HFFc6 (cell line): ENCODE measurements around the gene TMEM51. TPM values are rescaled to one million over a fixed set of nuclear protein-coding genes. Genes with fewer than 3 reads are reported as not detected.

Experiments
- DNase-seq: peaks from one replicate; pipeline ENCODE4 v3.0.0-alpha.2; 2018
- H3K27ac Mint-ChIP-seq: 2 replicates; pipeline ENCODE4 v1.8.0; 2020; ENCODE audit warnings: mild to moderate bottlenecking, mixed read lengths
- H3K27me3 Mint-ChIP-seq: 2 replicates; pipeline ENCODE4 v1.8.0; 2021; ENCODE audit warnings: mild to moderate bottlenecking, moderate library complexity, mixed read lengths; ENCODE audit not compliant: insufficient read depth
- H3K36me3 Mint-ChIP-seq: 2 replicates; pipeline ENCODE4 v1.8.0; 2021; ENCODE audit warnings: low read depth, mixed read lengths
- H3K4me1 Mint-ChIP-seq: 2 replicates; pipeline ENCODE4 v1.8.0; 2020; ENCODE audit warnings: low read depth, mixed read lengths
- H3K4me3 Mint-ChIP-seq: 2 replicates; pipeline ENCODE4 v1.8.0; 2020; ENCODE audit warnings: mild to moderate bottlenecking, moderate library complexity, mixed read lengths
- H3K9me3 Mint-ChIP-seq: 2 replicates; pipeline ENCODE4 v1.8.0; 2020; ENCODE audit warnings: mild to moderate bottlenecking, mixed read lengths
- CTCF ChIP-seq: fragments of 200-600 bp; sonication (generic); IDR thresholded peaks from 2 replicates; pipeline ENCODE4 v1.5.0; 2021; ENCODE audit warnings: antibody characterized with exemption, mild to moderate bottlenecking
- total RNA-seq, 6 experiments: library from RNA; stranded (reverse); fragmentation: NEBNext Ultra II Directional; extraction: Animal tissue kit (Norgen Biotek cat#: 25700); gene quantifications; 2 replicates in 1 of 6; 3 replicates in 5 of 6; pipeline ENCODE4 v1.2.3, GENCODE V29; 2021

TMEM51 gene
- total RNA-seq, 6 experiments from 2014 or later = 4.8 to 6.8 (median 6.6) TPM

DNA sequence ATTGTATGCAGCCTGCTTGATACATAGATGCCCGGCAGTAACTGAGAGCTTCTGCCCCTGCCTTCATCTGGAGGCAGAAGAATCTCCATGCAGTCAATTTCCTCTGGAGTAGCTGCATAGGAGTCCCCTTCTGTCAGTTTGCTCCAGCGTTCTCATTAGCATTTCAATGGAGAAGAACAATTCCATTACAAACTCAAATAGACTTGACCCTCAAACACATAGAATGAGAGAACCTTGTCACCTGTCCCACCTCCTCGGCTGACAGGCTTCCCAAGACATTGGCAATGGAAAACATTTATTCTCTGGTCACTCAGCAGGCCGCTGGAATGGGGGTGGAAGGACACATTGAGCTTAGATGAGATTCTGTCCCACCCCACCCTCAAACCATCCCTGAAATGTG, 45.6 kb upstream of the TMEM51 start:
- no peak for DNase-seq
- TF ChIP-seq CTCF = no peak
- H3K4me1 Mint-ChIP-seq = peaks cover 5% of the 10 kb centered on the region; the same call in 1 of the 2 replicates
- H3K36me3 Mint-ChIP-seq = no peaks in the 10 kb centered on the region
- no peak overlapping the region for H3K4me3 Mint-ChIP-seq
- peaks cover 7% of the 10 kb centered on the region for H3K27me3 Mint-ChIP-seq
- H3K27ac Mint-ChIP-seq = no peak overlapping the region
- peaks cover 6% of the 10 kb centered on the region for H3K9me3 Mint-ChIP-seq

DNA sequence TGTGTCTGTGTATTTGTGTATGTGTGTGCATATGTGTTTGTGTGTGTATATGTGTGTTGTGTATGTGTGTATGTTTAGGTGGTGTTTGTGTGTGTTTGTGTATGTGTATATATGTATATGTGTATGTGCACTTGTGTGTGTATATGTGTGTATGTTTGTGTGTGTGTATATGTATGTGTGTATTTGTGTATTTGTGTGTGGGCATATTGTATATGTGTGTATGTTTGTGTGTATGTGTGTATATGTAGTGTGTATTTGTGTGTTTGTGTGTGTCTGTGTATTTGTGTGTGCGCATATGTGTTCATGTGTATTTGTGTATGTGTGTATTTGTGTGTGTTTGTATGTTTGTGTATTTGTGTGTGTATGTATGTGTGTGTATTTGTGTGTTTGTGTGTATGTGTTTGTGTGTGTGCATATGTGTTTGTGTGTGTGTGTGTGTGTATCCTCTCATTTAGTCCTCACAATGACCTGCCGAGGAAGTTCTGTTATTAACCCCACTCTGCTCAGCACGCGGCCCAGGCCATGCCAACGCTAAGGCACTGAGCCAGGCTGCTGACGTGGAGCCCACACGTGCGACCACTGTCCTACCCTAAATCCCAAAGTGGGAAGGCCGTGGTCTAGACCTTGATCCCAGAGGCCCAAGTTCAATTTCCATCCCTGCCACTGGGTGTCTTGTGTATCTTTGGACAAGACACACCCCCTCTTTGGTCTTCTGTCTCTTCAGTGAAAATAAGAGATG, 43.2 kb upstream of the TMEM51 start:
- DNase-seq = no peak
- Mint-ChIP-seq H3K4me3 (no peak overlapping the region), H3K4me1 (peaks cover 5% of the 10 kb centered on the region; the same call in 1 of the 2 replicates), H3K36me3 (no peaks in the 10 kb centered on the region), H3K9me3 (no peaks in the 10 kb centered on the region), H3K27ac (no peak overlapping the region), H3K27me3 (peaks cover 13% of the 10 kb centered on the region)
- TF ChIP-seq CTCF = peak; percentile 16; the same call in 1 of the 2 replicates

DNA sequence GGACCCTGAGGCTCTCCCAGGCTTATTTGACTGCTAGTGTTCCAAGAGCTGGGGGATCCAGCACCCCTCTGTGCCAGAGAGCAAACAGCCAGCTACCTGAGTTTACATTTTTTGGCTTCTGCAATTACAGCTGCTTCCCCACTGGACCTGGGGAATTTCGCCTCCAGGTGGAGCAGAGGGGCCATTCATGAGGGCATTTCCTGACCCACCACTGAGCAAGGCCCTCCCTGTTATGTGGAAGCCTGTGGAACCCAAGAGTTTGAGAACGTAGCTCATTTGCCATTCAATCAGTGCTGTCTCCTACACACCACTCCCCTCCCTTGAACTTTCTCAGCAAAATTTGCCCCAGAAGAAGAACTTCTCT, 42.7 kb upstream of the TMEM51 start:
- no peak for TF ChIP-seq CTCF
- H3K4me1 Mint-ChIP-seq = peaks cover 5% of the 10 kb centered on the region; the same call in 1 of the 2 replicates
- H3K27me3 Mint-ChIP-seq = peaks cover 17% of the 10 kb centered on the region
- H3K36me3 Mint-ChIP-seq = no peaks in the 10 kb centered on the region
- no peak overlapping the region for H3K4me3 Mint-ChIP-seq
- H3K27ac Mint-ChIP-seq = no peak overlapping the region
- H3K9me3 Mint-ChIP-seq = no peaks in the 10 kb centered on the region
- DNase-seq = no peak

- no peak for DNase-seq
- TF ChIP-seq CTCF = no peak
- Mint-ChIP-seq H3K4me3 (no peak overlapping the region), H3K27me3 (peaks cover 18% of the 10 kb centered on the region), H3K9me3 (no peaks in the 10 kb centered on the region), H3K27ac (no peak overlapping the region), H3K36me3 (no peaks in the 10 kb centered on the region), H3K4me1 (peaks cover 5% of the 10 kb centered on the region; the same call in 1 of the 2 replicates)
Observed at GRCh38 chr1:15113146-15113545, 40.4 kb upstream of the TMEM51 start.

DNA sequence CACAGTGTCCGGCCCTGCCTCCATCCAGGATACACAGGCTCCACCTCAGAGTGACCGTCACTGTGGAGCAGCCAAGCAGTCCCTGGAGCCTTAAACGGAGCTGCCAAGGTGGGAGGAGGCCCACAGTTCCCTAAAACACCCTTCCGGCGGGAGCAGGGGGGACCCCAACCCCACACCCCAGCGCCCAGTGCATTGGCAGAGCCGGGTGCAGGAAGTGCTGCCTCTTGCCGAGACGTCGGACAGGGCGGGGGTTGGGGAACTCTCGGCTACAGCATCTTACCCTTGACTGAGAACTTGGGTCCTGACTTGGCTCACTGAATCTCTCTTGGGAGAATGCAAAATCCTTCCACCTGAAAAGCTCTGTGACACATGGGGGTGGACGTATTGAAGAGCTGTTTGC, 38.7 kb upstream of the TMEM51 start:
- no peak overlapping the region for H3K4me3 Mint-ChIP-seq
- no peak for DNase-seq
- H3K4me1 Mint-ChIP-seq = peaks cover 5% of the 10 kb centered on the region; the same call in 1 of the 2 replicates
- H3K27ac Mint-ChIP-seq = no peak overlapping the region
- no peaks in the 10 kb centered on the region for H3K9me3 Mint-ChIP-seq
- no peaks in the 10 kb centered on the region for H3K36me3 Mint-ChIP-seq
- H3K27me3 Mint-ChIP-seq = peaks cover 21% of the 10 kb centered on the region
- TF ChIP-seq CTCF = no peak
